K562 (cell line): ENCODE results near the gene HELLS. TPM values are rescaled to one million over a fixed set of nuclear protein-coding genes. Genes with fewer than 3 reads are reported as not detected.

Experiments used
- ATAC-seq: fragments of 200-7000 bp; cut with Tn5 transposase; 3 replicates; pipeline ENCODE4 v1.9.1; 2020; ENCODE audit warnings: moderate library complexity
- BruUV-seq: library from RNA; stranded (reverse); fragments of 400-500 nt; replicated peaks from 2 replicates; lab custom pipeline; 2021; lab: Mats Ljungman, UMichigan
- CTCF ChIA-PET: fragments of 300-600 bp; formaldehyde crosslinking; extraction: SDS; loops from one replicate; lab custom pipeline; 2021; ENCODE audit warnings: low intra/inter-chr PET ratio; lab: Yijun Ruan, JAX
- POLR2A ChIA-PET: fragments of 300-600, 350-650 bp; sonication (Branson Sonifier 250); formaldehyde crosslinking; extraction: SDS; loops from one replicate; lab custom pipeline; 2021; ENCODE audit warnings: antibody characterized with exemption, inconsistent platforms; lab: Yijun Ruan, JAX
- DNase-seq, 4 experiments: peaks; one replicate each; pipeline versions ENCODE4 v3.0.0 to v3.0.0-alpha.2; 2011 to 2018; ENCODE audit warnings: low spot score in 3 of 4, mixed read lengths in 3 of 4; ENCODE audit errors: extremely low read depth in 1 of 4
- FAIRE-seq: peaks from 2 replicates; lab custom pipeline; 2011; peaks lifted over from hg19 to GRCh38; lab: Jason Lieb, UNC
- H2AFZ ChIP-seq: 2 replicates; pipeline ENCODE4 v1.6.0; 2011; ENCODE audit warnings: low read depth, low read length, control low read depth, inconsistent platforms
- H3K27ac ChIP-seq: fragments of 200-600 bp; 3 replicates; pipeline ENCODE4 v1.8.0; 2011; ENCODE audit warnings: low read depth, mild to moderate bottlenecking, control low read depth, inconsistent platforms, low read length, moderate library complexity, mixed read lengths; ENCODE audit errors: extremely low read depth
- H3K27me3 ChIP-seq, 2 experiments: fragments of 300-600 bp in 1 of 2; 2 replicates in 1 of 2; 3 replicates in 1 of 2; pipeline versions ENCODE4 v1.6.0 to v1.8.0; 2011; ENCODE audit warnings: inconsistent platforms in 2 of 2, low read length in 2 of 2, mild to moderate bottlenecking in 1 of 2, mixed read lengths in 1 of 2, moderate library complexity in 1 of 2; ENCODE audit not compliant: control insufficient read depth in 2 of 2, insufficient read depth in 2 of 2
- H3K36me3 ChIP-seq: fragments of 300-600 bp; 3 replicates; pipeline ENCODE4 v1.8.0; 2011; ENCODE audit warnings: mild to moderate bottlenecking, low read length, inconsistent platforms; ENCODE audit not compliant: control insufficient read depth, insufficient read depth
- H3K4me1 ChIP-seq, 2 experiments: fragments of 200-600 bp in 1 of 2; replicated peaks in 1 of 2; 2 replicates in 1 of 2; 3 replicates in 1 of 2; pipeline versions ENCODE4 v1.5.1 to v1.8.0; 2011; ENCODE audit warnings: inconsistent platforms in 2 of 2, low read length in 2 of 2, mild to moderate bottlenecking in 1 of 2, mixed read lengths in 1 of 2, moderate library complexity in 1 of 2; ENCODE audit not compliant: control insufficient read depth in 2 of 2, insufficient read depth in 2 of 2
- H3K4me2 ChIP-seq: 2 replicates; pipeline ENCODE4 v1.6.1; 2011; ENCODE audit warnings: low read length, control low read depth, inconsistent platforms, mixed read lengths; ENCODE audit not compliant: insufficient read depth
- H3K4me3 ChIP-seq: fragments of 200-600 bp; sonication (generic), shearing (Covaris generic); 2 replicates; pipeline ENCODE4 v1.5.1; 2016; ENCODE audit warnings: control low read depth, inconsistent platforms
- H3K79me2 ChIP-seq: fragments of 200-600 bp; 3 replicates; pipeline ENCODE4 v1.8.0; 2011; ENCODE audit warnings: low read length, inconsistent platforms; ENCODE audit not compliant: control insufficient read depth, insufficient read depth
- H3K9ac ChIP-seq, 2 experiments: 2 replicates each; pipeline versions ENCODE4 v1.6.0 to v1.6.1; 2011; ENCODE audit warnings: low read depth in 2 of 2, low read length in 2 of 2, control low read depth in 1 of 2, inconsistent platforms in 1 of 2, mild to moderate bottlenecking in 1 of 2, mixed read lengths in 1 of 2; ENCODE audit not compliant: insufficient read depth in 1 of 2
- H3K9me1 ChIP-seq: one replicate; pipeline ENCODE4 v1.6.0; 2011; ENCODE audit warnings: inconsistent platforms, mild to moderate bottlenecking, low read length, moderate library complexity; ENCODE audit not compliant: control insufficient read depth, insufficient read depth
- H3K9me3 ChIP-seq: replicated peaks from 2 replicates; pipeline ENCODE4 v1.5.1; 2011; ENCODE audit warnings: low read depth, low read length, inconsistent platforms; ENCODE audit not compliant: control insufficient read depth, insufficient read depth
- H4K20me1 ChIP-seq: replicated peaks from 2 replicates; pipeline ENCODE4 v1.6.1; 2011; ENCODE audit warnings: low read length, inconsistent platforms, mixed read lengths; ENCODE audit not compliant: control insufficient read depth, insufficient read depth
- CLOCK ChIP-seq: fragments of 250-450 bp; sonication (Bioruptor Pico); IDR thresholded peaks from 2 replicates; pipeline ENCODE4 v1.4.0; 2020; ENCODE audit warnings: mild to moderate bottlenecking, moderate library complexity, borderline replicate concordance
- E2F8 ChIP-seq: fragments of 450-650 bp; IDR thresholded peaks from 2 replicates; pipeline ENCODE4 v1.7.1; 2018; ENCODE audit warnings: mild to moderate bottlenecking, low read depth; ENCODE audit not compliant: partially characterized antibody
- MITF ChIP-seq: IDR thresholded peaks from 2 replicates; pipeline ENCODE4 v1.6.1; 2014; ENCODE audit warnings: antibody characterized with exemption
- SREBF1 ChIP-seq: fragments of 150-350 bp; IDR thresholded peaks from 2 replicates; pipeline ENCODE4 v1.6.1; 2014; ENCODE audit warnings: antibody characterized with exemption, low read depth, low read length, borderline replicate concordance
- ZFP1 ChIP-seq: fragments of 450-650 bp; formaldehyde crosslinking; IDR thresholded peaks from 2 replicates; pipeline ENCODE4 v1.4.0; 2020; ENCODE audit warnings: mild to moderate bottlenecking, mixed read lengths
- ZNF318 ChIP-seq, 2 experiments: fragments of 450-650 bp; IDR thresholded peaks; 2 replicates each; pipeline ENCODE4 v1.6.1; 2016; ENCODE audit warnings: mild to moderate bottlenecking in 2 of 2, borderline replicate concordance in 1 of 2, low read depth in 1 of 2, moderate library complexity in 1 of 2
- WGBS: fragments of 100-300 bp; shearing (Covaris generic); methylation state at CpG from one replicate; pipeline ENCODE4 v1.1.6; 2016; ENCODE audit warnings: low coverage, mixed read lengths; ENCODE audit not compliant: insufficient coverage; ENCODE audit errors: missing lambda C conversion rate; 5-methylcytosine and 5-hydroxymethylcytosine counted together
- in situ Hi-C: fragments of 300-500 bp; cut with MboI; formaldehyde crosslinking; loops from 4 replicates; pipeline ENCODE4 v1.15.0; 2018; ENCODE audit warnings: inconsistent platforms, mixed read lengths
- intact Hi-C: fragments of 100-400 bp; cut with micrococcal nuclease; formaldehyde crosslinking; loops from 2 replicates; pipeline ENCODE4 v1.14.2; 2022
- polyA plus RNA-seq, 8 experiments: library from polyadenylated mRNA; depleted of rRNA in 4 of 8; stranded (reverse) in 5 of 8; unstranded in 3 of 8; fragments of >200 nt; fragmentation: Nextera tagmentation in 2 of 8; fragmentation: Illumina TruSeq in 1 of 8; extraction: Ambion mirVana in 2 of 8; extraction: Trizol in 1 of 8; gene quantifications; 2 replicates each; pipeline versions ENCODE4 v1.2.1 to v1.2.3, GENCODE V29; 2011 to 2014; ENCODE audit warnings: inconsistent platforms in 1 of 8, missing spikeins in 1 of 8
- total RNA-seq, 7 experiments: library from RNA; depleted of rRNA in 6 of 7; stranded (reverse); fragments of >200 nt in 6 of 7; fragmentation: Illumina TruSeq in 2 of 7; extraction: Trizol in 2 of 7; gene quantifications; 2 replicates each; pipeline versions ENCODE4 v1.2.1 to v1.2.3, GENCODE V29; 2011 to 2021; ENCODE audit warnings: low replicate concordance in 1 of 7

HELLS gene
- total and polyA plus RNA-seq, 9 of the 15 experiments (the other 6 are each of a cell fraction or from before 2014, with no cell fraction given): 8.8 to 52.1 (median 24.7) TPM

GRCh38 chr10:94608559-94608958 lies 63.0 kb downstream of the HELLS start:
- ChIA-PET CTCF (no interaction called here), POLR2A (no interaction called here)
- WGBS: 100% methylated on average over 2 of the region's 4 CpGs
- intact Hi-C loops: no loop called here
- H3K9ac ChIP-seq: no peak overlapping the region
- no peaks in the 10 kb centered on the region for H3K79me2 ChIP-seq
- no peak for ATAC-seq
- H3K9me1 ChIP-seq: no peaks in the 10 kb centered on the region
- no peak for DNase-seq
- no peaks in the 10 kb centered on the region for H3K4me1 ChIP-seq
- peaks cover 25% of the 10 kb centered on the region; the same call in 1 of the 3 replicates for H3K36me3 ChIP-seq
- no TSS peak for BruUV-seq
- H3K4me3 ChIP-seq: no peak overlapping the region
- no peaks in the 10 kb centered on the region for H4K20me1 ChIP-seq
- no peak for FAIRE-seq
- no peaks in the 10 kb centered on the region for H3K9me3 ChIP-seq
- H3K27ac ChIP-seq: no peak overlapping the region
- no peak overlapping the region for H2AFZ ChIP-seq
- no peaks in the 10 kb centered on the region for H3K27me3 ChIP-seq
- in situ Hi-C loops: loop anchor here (25.0 kb wide), 1 partner anchor 1004 kb away; no protein-coding TSS in a partner anchor
- no peak overlapping the region for H3K4me2 ChIP-seq
- TF ChIP-seq E2F8 (no peak), MITF (no peak), SREBF1 (no peak), CLOCK (CRISPR knock-in tag) (no peak), ZNF318 (IDR thresholded peaks at IDR 0.05; ENCODE audit: borderline replicate concordance in 1 of 2, low read depth in 1 of 2) (no peak), ZFP1 (CRISPR knock-in tag) (no peak)
